Endothelial cell of umbilical vein (primary cell): ENCODE results near the gene VPS8. TPM values are rescaled to one million over a fixed set of nuclear protein-coding genes. Genes with fewer than 3 reads are reported as not detected.

Source experiments
- BruUV-seq: library from RNA; stranded (reverse); fragments of 400-500 nt; replicated peaks from 2 replicates; lab custom pipeline; 2021; lab: Mats Ljungman, UMichigan
- CTCF ChIA-PET: fragments of 300-600, 350-600 bp; sonication (Branson Sonifier 250); formaldehyde crosslinking; loops from one replicate; lab custom pipeline; 2021; ENCODE audit warnings: antibody characterized with exemption, inconsistent platforms; lab: Charles Lee
- POLR2A ChIA-PET: fragments of 300-600, 350-600 bp; sonication (Branson Sonifier 250); formaldehyde crosslinking; loops from one replicate; lab custom pipeline; 2021; ENCODE audit warnings: antibody characterized with exemption, inconsistent platforms; lab: Charles Lee
- DNase-seq: peaks from one replicate; pipeline ENCODE4 v3.0.0-alpha.2; 2011; ENCODE audit warnings: low read depth, low spot score
- FAIRE-seq: peaks from 2 replicates; lab custom pipeline; 2011; peaks lifted over from hg19 to GRCh38; lab: Jason Lieb, UNC
- H2AFZ ChIP-seq: 2 replicates; pipeline ENCODE4 v1.6.0; 2012; ENCODE audit warnings: low read depth, low read length, control low read depth, inconsistent platforms
- H3K27ac ChIP-seq: 2 replicates; pipeline ENCODE4 v1.5.1; 2011; ENCODE audit warnings: low read depth, mild to moderate bottlenecking, control low read depth, low read length, moderate library complexity; ENCODE audit not compliant: insufficient read depth
- H3K27me3 ChIP-seq, 2 experiments: 2 replicates each; pipeline versions ENCODE4 v1.6.0 to v1.6.1; 2011; ENCODE audit warnings: low read length in 2 of 2, mixed read lengths in 1 of 2; ENCODE audit not compliant: control insufficient read depth in 2 of 2, insufficient read depth in 2 of 2
- H3K36me3 ChIP-seq, 2 experiments: 2 replicates in 1 of 2; 3 replicates in 1 of 2; pipeline ENCODE4 v1.5.1; 2011; ENCODE audit warnings: low read length in 2 of 2, mild to moderate bottlenecking in 1 of 2, moderate library complexity in 1 of 2; ENCODE audit not compliant: control insufficient read depth in 2 of 2, insufficient read depth in 2 of 2; ENCODE audit errors: extremely low read depth in 1 of 2
- H3K4me1 ChIP-seq: 3 replicates; pipeline ENCODE4 v1.5.1; 2011; ENCODE audit warnings: mild to moderate bottlenecking, low read length; ENCODE audit not compliant: control insufficient read depth, insufficient read depth; ENCODE audit errors: extremely low read depth
- H3K4me2 ChIP-seq: 2 replicates; pipeline ENCODE4 v1.6.1; 2011; ENCODE audit warnings: low read length, control low read depth, mixed read lengths; ENCODE audit not compliant: insufficient read depth
- H3K4me3 ChIP-seq, 3 experiments: fragments of 200-600 bp in 1 of 3; sonication (generic), shearing (Covaris generic) in 1 of 3; replicated peaks in 1 of 3; 2 replicates each; pipeline ENCODE4 v1.5.1; 2011 to 2016; ENCODE audit warnings: control low read depth in 3 of 3, low read length in 3 of 3, mild to moderate bottlenecking in 2 of 3, inconsistent platforms in 1 of 3, low read depth in 1 of 3, moderate library complexity in 1 of 3; ENCODE audit not compliant: insufficient read depth in 1 of 3
- H3K79me2 ChIP-seq: 2 replicates; pipeline ENCODE4 v1.6.0; 2012; ENCODE audit warnings: low read length, inconsistent platforms; ENCODE audit not compliant: control insufficient read depth, insufficient read depth
- H3K9ac ChIP-seq: replicated peaks from 2 replicates; pipeline ENCODE3; 2011; ENCODE audit warnings: low read length, control low read depth; ENCODE audit not compliant: insufficient read depth; ENCODE audit errors: extremely low read depth
- H3K9me1 ChIP-seq: replicated peaks from 3 replicates; pipeline ENCODE4 v1.6.0; 2011; ENCODE audit warnings: mild to moderate bottlenecking, low read length; ENCODE audit not compliant: control insufficient read depth, insufficient read depth; ENCODE audit errors: extremely low read depth
- H3K9me3 ChIP-seq: replicated peaks from 2 replicates; pipeline ENCODE4 v1.5.1; 2012; ENCODE audit warnings: low read length, inconsistent platforms; ENCODE audit not compliant: control insufficient read depth, insufficient read depth
- H4K20me1 ChIP-seq: replicated peaks from 2 replicates; pipeline ENCODE3; 2011; ENCODE audit warnings: mild to moderate bottlenecking, low read length; ENCODE audit not compliant: control insufficient read depth, insufficient read depth; ENCODE audit errors: extremely low read depth
- CTCF ChIP-seq, 2 donors: IDR thresholded peaks; 1 replicate in 1 of 2; 2 replicates in 1 of 2; pipeline ENCODE4 v1.5.1; 2011; ENCODE audit warnings: low read length in 2 of 2, mild to moderate bottlenecking in 2 of 2, moderate library complexity in 2 of 2, control low read depth in 1 of 2, inconsistent platforms in 1 of 2, low read depth in 1 of 2; ENCODE audit not compliant: insufficient read depth in 1 of 2; ENCODE audit errors: extremely low read depth in 1 of 2
- EZH2 ChIP-seq: IDR thresholded peaks from 2 replicates; pipeline ENCODE4 v1.6.1; 2012; ENCODE audit warnings: borderline replicate concordance, low read depth, mild to moderate bottlenecking, moderate library complexity, low read length, inconsistent platforms; ENCODE audit not compliant: severe bottlenecking
- FOS ChIP-seq: IDR thresholded peaks from 2 replicates; pipeline ENCODE4 v1.6.1; 2011; ENCODE audit warnings: mild to moderate bottlenecking, low read length, moderate library complexity, borderline replicate concordance; ENCODE audit not compliant: insufficient read depth
- GATA2 ChIP-seq: IDR thresholded peaks from 2 replicates; pipeline ENCODE4 v1.7.0; 2011; ENCODE audit warnings: low read depth, mild to moderate bottlenecking, moderate library complexity, mixed read lengths, low read length; ENCODE audit not compliant: insufficient read length, insufficient read depth
- JUN ChIP-seq: IDR thresholded peaks from 2 replicates; pipeline ENCODE4 v1.6.1; 2011; ENCODE audit warnings: borderline replicate concordance, low read depth; ENCODE audit not compliant: insufficient read length, insufficient read depth
- MAX ChIP-seq: IDR thresholded peaks from 2 replicates; pipeline ENCODE4 v1.6.1; 2011; ENCODE audit not compliant: insufficient read depth, insufficient read length
- MYC ChIP-seq: IDR thresholded peaks from one replicate; pipeline ENCODE4 v1.6.1; 2011; ENCODE audit warnings: mild to moderate bottlenecking, low read depth, low read length
- POLR2A ChIP-seq: IDR thresholded peaks from 2 replicates; pipeline ENCODE4 v1.6.1; 2012; ENCODE audit warnings: low read depth, mild to moderate bottlenecking, control low read depth, low read length
- POLR2AphosphoS5 ChIP-seq: IDR thresholded peaks from 2 replicates; pipeline ENCODE4 v1.6.1; 2012; ENCODE audit warnings: low read depth, mild to moderate bottlenecking, control low read depth, low read length, moderate library complexity; ENCODE audit not compliant: insufficient read depth
- dilution Hi-C: fragments of 300-500 bp; cut with MboI; formaldehyde crosslinking; loops from one replicate; pipeline ENCODE4 v1.15.0; 2019; ENCODE audit warnings: low sequenced_read_pairs; ENCODE audit not compliant: extremely low pct_ligation_motif_present
- intact Hi-C: fragments of 100-400 bp; cut with micrococcal nuclease; formaldehyde crosslinking; loops from one replicate; pipeline ENCODE4 v1.10.0; 2022
- polyA plus RNA-seq, 4 experiments: library from polyadenylated mRNA; depleted of rRNA in 3 of 4; stranded (reverse) in 3 of 4; unstranded in 1 of 4; fragments of >200 nt; gene quantifications; 2 replicates each; pipeline versions ENCODE4 v1.2.1 to v1.2.3, GENCODE V29; 2011 to 2012; ENCODE audit warnings: missing spikeins in 1 of 4
- total RNA-seq: library from RNA; stranded (reverse); gene quantifications from 2 replicates; pipeline ENCODE4 v1.2.3, GENCODE V29; 2021

Gene VPS8
- total and polyA plus RNA-seq, 2 donors (not counting 3 experiments of a cell fraction or from before 2014, with no cell fraction given) = 13.7 to 51.6 TPM

DNA sequence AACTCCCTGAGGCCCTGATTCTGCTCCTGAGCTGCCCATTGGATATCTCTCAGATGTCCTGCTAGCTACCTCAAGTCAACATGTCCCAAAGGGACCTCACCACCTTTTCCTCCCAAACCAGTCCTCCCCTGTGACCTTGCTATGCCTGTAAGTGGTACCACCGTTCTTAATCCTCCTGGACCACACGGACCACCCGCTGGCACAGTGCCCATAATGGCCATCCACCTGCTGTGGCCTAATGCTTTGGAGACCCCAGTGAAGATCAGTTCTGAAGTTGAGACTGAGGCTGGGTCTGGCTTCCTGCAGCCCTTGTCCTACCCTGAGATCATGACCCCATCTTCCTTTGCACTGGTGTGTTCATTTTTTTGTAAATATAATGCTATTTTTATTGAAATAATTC, 15.0 kb upstream of the VPS8 start:
- H3K9me3 ChIP-seq = no peaks in the 10 kb centered on the region
- H3K27ac ChIP-seq = no peak overlapping the region
- CTCF ChIA-PET = no interaction called here
- H3K4me3 ChIP-seq = no peak overlapping the region
- TF ChIP-seq GATA2 = no peak
- TF ChIP-seq MAX = no peak
- TF ChIP-seq JUN = no peak
- no peak for TF ChIP-seq POLR2A
- TF ChIP-seq MYC = no peak
- no peak for TF ChIP-seq EZH2
- TF ChIP-seq FOS = no peak
- TF ChIP-seq CTCF (IDR thresholded peaks at IDR 0.05; ENCODE audit: extremely low read depth in 1 of 2, insufficient read depth in 1 of 2, low read depth in 1 of 2, low read length in 2 of 2) = no peak
- no peak for TF ChIP-seq POLR2AphosphoS5
- POLR2A ChIA-PET = no interaction called here
- FAIRE-seq (no peak), DNase-seq (no peak)
- dilution Hi-C loops (no loop called here), intact Hi-C loops (no loop called here)
- no peaks in the 10 kb centered on the region for H4K20me1 ChIP-seq
- no peaks in the 10 kb centered on the region for H3K36me3 ChIP-seq
- H3K4me1 ChIP-seq = no peaks in the 10 kb centered on the region
- BruUV-seq = no TSS peak
- no peak overlapping the region for H2AFZ ChIP-seq
- peaks cover 18 to 26% of the 10 kb centered on the region in 2 experiments for H3K27me3 ChIP-seq
- H3K4me2 ChIP-seq = no peak overlapping the region
- H3K9ac ChIP-seq = no peak overlapping the region
- no peaks in the 10 kb centered on the region for H3K9me1 ChIP-seq
- no peaks in the 10 kb centered on the region for H3K79me2 ChIP-seq
